ENCODE results near the gene TBC1D1.

TBC1D1 gene

GRCh38 chr4:38097818-38098217 is 206.9 kb downstream of the TBC1D1 start:
- H3K9me3 ChIP-seq (ENCODE audit: control insufficient read depth, insufficient read depth, low read length), result no peaks in the 10 kb centered on the region
- H3K36me3 ChIP-seq (ENCODE audit: control insufficient read depth, insufficient read depth, low read length), result peaks cover 2% of the 10 kb centered on the region
- no peak overlapping the region for H3K9ac ChIP-seq (ENCODE audit: low read depth, low read length)
- H3K27me3 ChIP-seq (ENCODE audit: control insufficient read depth, insufficient read depth, low read length), result no peaks in the 10 kb centered on the region
- H3K4me1 ChIP-seq (ENCODE audit: control insufficient read depth, insufficient read depth, low read length), result no peaks in the 10 kb centered on the region
- H3K4me3 ChIP-seq (ENCODE audit: low read depth, low read length), result no peak overlapping the region

GRCh38 chr4:38099020-38099600 is 208.2 kb downstream of the TBC1D1 start:
- no peak overlapping the region for H3K4me3 ChIP-seq (ENCODE audit: low read depth, low read length)
- H3K36me3 ChIP-seq (ENCODE audit: control insufficient read depth, insufficient read depth, low read length), result peaks cover 2% of the 10 kb centered on the region
- no peak overlapping the region for H3K9ac ChIP-seq (ENCODE audit: low read depth, low read length)

GRCh38 chr4:38099908-38100407 is 209.1 kb downstream of the TBC1D1 start:
- no peaks in the 10 kb centered on the region for H3K9me3 ChIP-seq (ENCODE audit: control insufficient read depth, insufficient read depth, low read length)
- H3K4me1 ChIP-seq (ENCODE audit: control insufficient read depth, insufficient read depth, low read length), result no peaks in the 10 kb centered on the region
- no peak overlapping the region for H3K9ac ChIP-seq (ENCODE audit: low read depth, low read length)
- no peaks in the 10 kb centered on the region for H3K27me3 ChIP-seq (ENCODE audit: control insufficient read depth, insufficient read depth, low read length)
- peaks cover 6% of the 10 kb centered on the region for H3K36me3 ChIP-seq (ENCODE audit: control insufficient read depth, insufficient read depth, low read length)
- no peak overlapping the region for H3K4me3 ChIP-seq (ENCODE audit: low read depth, low read length)

More at GRCh38 chr4:38099020-38099600, 208.2 kb downstream of the TBC1D1 start:
- no peaks in the 10 kb centered on the region for H3K9me3 ChIP-seq (ENCODE audit: control insufficient read depth, insufficient read depth, low read length)
- no peaks in the 10 kb centered on the region for H3K4me1 ChIP-seq (ENCODE audit: control insufficient read depth, insufficient read depth, low read length)
- no peaks in the 10 kb centered on the region for H3K27me3 ChIP-seq (ENCODE audit: control insufficient read depth, insufficient read depth, low read length)

GRCh38 chr4:38100474-38101255 is 209.8 kb downstream of the TBC1D1 start:
- Histone ChIP-seq H3K9ac (ENCODE audit: low read depth, low read length) (no peak overlapping the region), H3K36me3 (ENCODE audit: control insufficient read depth, insufficient read depth, low read length) (peaks cover 6% of the 10 kb centered on the region), H3K27me3 (ENCODE audit: control insufficient read depth, insufficient read depth, low read length) (no peaks in the 10 kb centered on the region), H3K4me3 (ENCODE audit: low read depth, low read length) (no peak overlapping the region), H3K4me1 (ENCODE audit: control insufficient read depth, insufficient read depth, low read length) (no peaks in the 10 kb centered on the region), H3K9me3 (ENCODE audit: control insufficient read depth, insufficient read depth, low read length) (no peaks in the 10 kb centered on the region)

GRCh38 chr4:38101563-38101962 is 210.7 kb downstream of the TBC1D1 start:
- Histone ChIP-seq H3K27me3 (ENCODE audit: control insufficient read depth, insufficient read depth, low read length) (no peaks in the 10 kb centered on the region), H3K36me3 (ENCODE audit: control insufficient read depth, insufficient read depth, low read length) (peaks cover 10% of the 10 kb centered on the region), H3K4me1 (ENCODE audit: control insufficient read depth, insufficient read depth, low read length) (no peaks in the 10 kb centered on the region), H3K9me3 (ENCODE audit: control insufficient read depth, insufficient read depth, low read length) (no peaks in the 10 kb centered on the region), H3K4me3 (ENCODE audit: low read depth, low read length) (no peak overlapping the region), H3K9ac (ENCODE audit: low read depth, low read length) (no peak overlapping the region)

- no peaks in the 10 kb centered on the region for H3K4me1 ChIP-seq (ENCODE audit: control insufficient read depth, insufficient read depth, low read length)
Observed at GRCh38 chr4:38102957-38103588, 212.2 kb downstream of the TBC1D1 start.

GRCh38 chr4:38105475-38106220 is 214.8 kb downstream of the TBC1D1 start:
- no peak overlapping the region for H3K4me3 ChIP-seq (ENCODE audit: low read depth, low read length)
- no peak overlapping the region for H3K9ac ChIP-seq (ENCODE audit: low read depth, low read length)
- H3K36me3 ChIP-seq (ENCODE audit: control insufficient read depth, insufficient read depth, low read length), result peaks cover 8% of the 10 kb centered on the region
- H3K27me3 ChIP-seq (ENCODE audit: control insufficient read depth, insufficient read depth, low read length), result no peaks in the 10 kb centered on the region
- H3K4me1 ChIP-seq (ENCODE audit: control insufficient read depth, insufficient read depth, low read length), result no peaks in the 10 kb centered on the region
- no peaks in the 10 kb centered on the region for H3K9me3 ChIP-seq (ENCODE audit: control insufficient read depth, insufficient read depth, low read length)

More at GRCh38 chr4:38102957-38103588, 212.2 kb downstream of the TBC1D1 start:
- Histone ChIP-seq H3K9ac (ENCODE audit: low read depth, low read length) (no peak overlapping the region), H3K36me3 (ENCODE audit: control insufficient read depth, insufficient read depth, low read length) (peaks cover 8% of the 10 kb centered on the region), H3K9me3 (ENCODE audit: control insufficient read depth, insufficient read depth, low read length) (no peaks in the 10 kb centered on the region), H3K4me3 (ENCODE audit: low read depth, low read length) (no peak overlapping the region), H3K27me3 (ENCODE audit: control insufficient read depth, insufficient read depth, low read length) (no peaks in the 10 kb centered on the region)

- Histone ChIP-seq H3K9me3 (ENCODE audit: control insufficient read depth, insufficient read depth, low read length) (no peaks in the 10 kb centered on the region), H3K4me1 (ENCODE audit: control insufficient read depth, insufficient read depth, low read length) (no peaks in the 10 kb centered on the region), H3K36me3 (ENCODE audit: control insufficient read depth, insufficient read depth, low read length) (peaks cover 8% of the 10 kb centered on the region), H3K4me3 (ENCODE audit: low read depth, low read length) (no peak overlapping the region), H3K9ac (ENCODE audit: low read depth, low read length) (no peak overlapping the region), H3K27me3 (ENCODE audit: control insufficient read depth, insufficient read depth, low read length) (no peaks in the 10 kb centered on the region)
Observed at GRCh38 chr4:38106311-38106710, 215.4 kb downstream of the TBC1D1 start.

GRCh38 chr4:38106886-38107514 is 216.1 kb downstream of the TBC1D1 start:
- H3K9me3 ChIP-seq (ENCODE audit: control insufficient read depth, insufficient read depth, low read length), result no peaks in the 10 kb centered on the region
- no peaks in the 10 kb centered on the region for H3K27me3 ChIP-seq (ENCODE audit: control insufficient read depth, insufficient read depth, low read length)
- H3K36me3 ChIP-seq (ENCODE audit: control insufficient read depth, insufficient read depth, low read length), result peaks cover 8% of the 10 kb centered on the region
- no peaks in the 10 kb centered on the region for H3K4me1 ChIP-seq (ENCODE audit: control insufficient read depth, insufficient read depth, low read length)
- no peak overlapping the region for H3K9ac ChIP-seq (ENCODE audit: low read depth, low read length)
- no peak overlapping the region for H3K4me3 ChIP-seq (ENCODE audit: low read depth, low read length)

GRCh38 chr4:38107818-38108217 is 216.9 kb downstream of the TBC1D1 start:
- Histone ChIP-seq H3K4me1 (ENCODE audit: control insufficient read depth, insufficient read depth, low read length) (peaks cover 4% of the 10 kb centered on the region), H3K36me3 (ENCODE audit: control insufficient read depth, insufficient read depth, low read length) (peaks cover 8% of the 10 kb centered on the region), H3K27me3 (ENCODE audit: control insufficient read depth, insufficient read depth, low read length) (no peaks in the 10 kb centered on the region), H3K4me3 (ENCODE audit: low read depth, low read length) (no peak overlapping the region), H3K9ac (ENCODE audit: low read depth, low read length) (no peak overlapping the region), H3K9me3 (ENCODE audit: control insufficient read depth, insufficient read depth, low read length) (no peaks in the 10 kb centered on the region)

- H3K4me1 ChIP-seq (ENCODE audit: control insufficient read depth, insufficient read depth, low read length), result peaks cover 15% of the 10 kb centered on the region
- no peaks in the 10 kb centered on the region for H3K27me3 ChIP-seq (ENCODE audit: control insufficient read depth, insufficient read depth, low read length)
- no peaks in the 10 kb centered on the region for H3K9me3 ChIP-seq (ENCODE audit: control insufficient read depth, insufficient read depth, low read length)
- peaks cover 6% of the 10 kb centered on the region for H3K36me3 ChIP-seq (ENCODE audit: control insufficient read depth, insufficient read depth, low read length)
- H3K4me3 ChIP-seq (ENCODE audit: low read depth, low read length), result no peak overlapping the region
- no peak overlapping the region for H3K9ac ChIP-seq (ENCODE audit: low read depth, low read length)
Observed at GRCh38 chr4:38109370-38109769, 218.5 kb downstream of the TBC1D1 start.

Data from iPS-15b (cell line).